MM.1S (cell line): ENCODE data around the gene EPB42.

ENCODE experiments used
- DNase-seq: peaks from one replicate; pipeline ENCODE4 v3.0.0-alpha.2; 2015
- H2AFZ ChIP-seq: fragments of 300-600 bp; sonication (generic); 2 replicates; pipeline ENCODE4 v1.6.0; 2016; ENCODE audit warnings: antibody characterized with exemption, low read length
- H3F3A ChIP-seq: fragments of 300-600 bp; sonication (generic); 2 replicates; pipeline ENCODE4 v1.6.1; 2016; ENCODE audit warnings: mild to moderate bottlenecking, antibody characterized with exemption, low read length, moderate library complexity, mixed read lengths; ENCODE audit not compliant: insufficient read depth
- H3K27ac ChIP-seq: fragments of 300-600 bp; sonication (generic); 2 replicates; pipeline ENCODE4 v1.5.1; 2016; ENCODE audit warnings: mild to moderate bottlenecking, low read length
- H3K27me3 ChIP-seq: fragments of 300-600 bp; sonication (generic); replicated peaks from 2 replicates; pipeline ENCODE4 v1.6.0; 2016; ENCODE audit warnings: low read length; ENCODE audit not compliant: insufficient read depth
- H3K36me3 ChIP-seq: fragments of 300-600 bp; sonication (generic); replicated peaks from 2 replicates; pipeline ENCODE4 v1.6.1; 2016; ENCODE audit warnings: mild to moderate bottlenecking, low read length, mixed read lengths; ENCODE audit not compliant: insufficient read depth
- H3K4me1 ChIP-seq: fragments of 300-600 bp; sonication (generic); 2 replicates; pipeline ENCODE4 v1.6.1; 2016; ENCODE audit warnings: low read length, mixed read lengths
- H3K4me2 ChIP-seq: fragments of 300-600 bp; sonication (generic); 2 replicates; pipeline ENCODE4 v1.6.0; 2016; ENCODE audit warnings: low read depth, low read length
- H3K4me3 ChIP-seq: fragments of 300-600 bp; sonication (generic); 2 replicates; pipeline ENCODE4 v1.5.1; 2016; ENCODE audit warnings: low read length, mixed read lengths
- H3K79me2 ChIP-seq: fragments of 300-600 bp; sonication (generic); 2 replicates; pipeline ENCODE4 v1.6.1; 2016; ENCODE audit warnings: mixed run types, low read length, mixed read lengths
- H3K9ac ChIP-seq: fragments of 300-600 bp; sonication (generic); 2 replicates; pipeline ENCODE4 v1.6.1; 2016; ENCODE audit warnings: low read length, mixed read lengths
- H3K9me2 ChIP-seq: fragments of 300-600 bp; sonication (generic); replicated peaks from 2 replicates; pipeline ENCODE4 v1.6.1; 2016; ENCODE audit warnings: mild to moderate bottlenecking, low read length, mixed read lengths; ENCODE audit not compliant: insufficient read depth
- H3K9me3 ChIP-seq: fragments of 300-600 bp; sonication (generic); replicated peaks from 2 replicates; pipeline ENCODE4 v1.6.1; 2016; ENCODE audit warnings: mild to moderate bottlenecking, low read length, mixed read lengths; ENCODE audit not compliant: insufficient read depth
- H4K20me1 ChIP-seq: fragments of 300-600 bp; sonication (generic); 2 replicates; pipeline ENCODE4 v1.6.1; 2016; ENCODE audit warnings: mild to moderate bottlenecking, low read length, moderate library complexity, mixed read lengths; ENCODE audit not compliant: insufficient read depth
- CTCF ChIP-seq: fragments of 300-600 bp; sonication (generic); IDR thresholded peaks from 2 replicates; pipeline ENCODE4 v1.5.1; 2016; ENCODE audit warnings: antibody characterized with exemption, low read length, mixed read lengths
- EZH2 ChIP-seq: fragments of 300-600 bp; sonication (generic); optimal IDR thresholded peaks from 2 replicates; pipeline ENCODE3; 2017; ENCODE audit warnings: low read depth, mild to moderate bottlenecking, antibody characterized with exemption, low read length, mixed read lengths
- EZH2phosphoT487 ChIP-seq: fragments of 300-600 bp; sonication (generic); IDR thresholded peaks from 2 replicates; pipeline ENCODE4 v1.6.1; 2018; ENCODE audit warnings: antibody characterized with exemption, low read length

The EPB42 gene

GRCh38 chr15:43215961-43216360 lies 4.9 kb downstream of the EPB42 start:
- TF ChIP-seq EZH2 (no peak), CTCF (no peak), EZH2phosphoT487 (no peak)
- Histone ChIP-seq H3K9ac (no peak overlapping the region), H3K79me2 (no peaks in the 10 kb centered on the region), H3K27ac (no peak overlapping the region), H3K4me2 (no peak overlapping the region), H3K4me1 (no peaks in the 10 kb centered on the region), H3K9me3 (no peaks in the 10 kb centered on the region), H3K9me2 (no peaks in the 10 kb centered on the region), H3K36me3 (no peaks in the 10 kb centered on the region), H3K27me3 (no peaks in the 10 kb centered on the region), H4K20me1 (no peaks in the 10 kb centered on the region), H3K4me3 (no peak overlapping the region), H2AFZ (no peak overlapping the region), H3F3A (no peaks in the 10 kb centered on the region)
- no peak for DNase-seq

- Histone ChIP-seq H4K20me1 (no peaks in the 10 kb centered on the region), H3K27me3 (no peaks in the 10 kb centered on the region), H3K9me2 (no peaks in the 10 kb centered on the region), H3K27ac (no peak overlapping the region), H3K4me1 (no peaks in the 10 kb centered on the region), H3K79me2 (no peaks in the 10 kb centered on the region), H3K9ac (no peak overlapping the region), H2AFZ (no peak overlapping the region), H3K36me3 (no peaks in the 10 kb centered on the region), H3K4me3 (no peak overlapping the region), H3K9me3 (no peaks in the 10 kb centered on the region), H3F3A (no peaks in the 10 kb centered on the region), H3K4me2 (no peak overlapping the region)
- no peak for TF ChIP-seq CTCF
- TF ChIP-seq EZH2phosphoT487: no peak
- TF ChIP-seq EZH2: no peak
- DNase-seq: no peak
Measured at GRCh38 chr15:43214592-43215295, 6.1 kb downstream of the EPB42 start.

- Histone ChIP-seq H3K36me3 (no peaks in the 10 kb centered on the region), H4K20me1 (no peaks in the 10 kb centered on the region), H3K4me1 (no peaks in the 10 kb centered on the region), H3F3A (no peaks in the 10 kb centered on the region), H2AFZ (no peak overlapping the region), H3K4me2 (no peak overlapping the region), H3K79me2 (no peaks in the 10 kb centered on the region), H3K27me3 (no peaks in the 10 kb centered on the region), H3K9me3 (no peaks in the 10 kb centered on the region), H3K27ac (no peak overlapping the region), H3K9ac (no peak overlapping the region), H3K9me2 (no peaks in the 10 kb centered on the region), H3K4me3 (no peak overlapping the region)
- DNase-seq: no peak
- TF ChIP-seq EZH2: no peak
Measured at GRCh38 chr15:43214169-43214568, 6.6 kb downstream of the EPB42 start.

- Histone ChIP-seq H3K4me3 (no peak overlapping the region), H3K79me2 (no peaks in the 10 kb centered on the region), H3K9me2 (no peaks in the 10 kb centered on the region), H3K9me3 (no peaks in the 10 kb centered on the region), H3K9ac (no peak overlapping the region), H3K4me2 (no peak overlapping the region), H3K27me3 (no peaks in the 10 kb centered on the region), H3K4me1 (no peaks in the 10 kb centered on the region), H3F3A (no peaks in the 10 kb centered on the region), H3K36me3 (no peaks in the 10 kb centered on the region), H2AFZ (no peak overlapping the region), H4K20me1 (no peaks in the 10 kb centered on the region), H3K27ac (no peak overlapping the region)
- TF ChIP-seq EZH2phosphoT487 (no peak), CTCF (no peak), EZH2 (no peak)
- DNase-seq: no peak
Measured at GRCh38 chr15:43213466-43213865, 7.4 kb downstream of the EPB42 start.
